Neural cell (in vitro differentiated cells): ENCODE measurements around the gene KCNIP3. TPM values are rescaled to one million over a fixed set of nuclear protein-coding genes. Genes with fewer than 3 reads are reported as not detected.

Source experiments
- H2AFZ ChIP-seq: fragments of 200-600, 300-800 bp; sonication (generic), shearing (Covaris generic); 2 replicates; pipeline ENCODE4 v1.6.0; 2014; ENCODE audit warnings: low read depth, mild to moderate bottlenecking, antibody characterized with exemption, low read length, moderate library complexity
- H3F3A ChIP-seq: fragments of 200-600 bp; shearing (Covaris generic); 2 replicates; pipeline ENCODE4 v1.6.1; 2016; ENCODE audit warnings: mild to moderate bottlenecking, moderate library complexity, mixed read lengths, antibody characterized with exemption, low read length; ENCODE audit not compliant: insufficient read depth, poor library complexity, severe bottlenecking
- H3K27ac ChIP-seq: fragments of 200-600, 300-800 bp; sonication (generic), shearing (Covaris generic); 2 replicates; pipeline ENCODE4 v1.5.1; 2014; ENCODE audit warnings: mild to moderate bottlenecking, low read length, moderate library complexity
- H3K27me3 ChIP-seq: fragments of 300-800, 200-600 bp; sonication (generic), shearing (Covaris generic); 2 replicates; pipeline ENCODE4 v1.6.0; 2014; ENCODE audit warnings: mild to moderate bottlenecking, low read depth, low read length, moderate library complexity; ENCODE audit not compliant: insufficient read depth
- H3K36me3 ChIP-seq: fragments of 300-800, 200-600 bp; sonication (generic), shearing (Covaris generic); 2 replicates; pipeline ENCODE4 v1.5.1; 2014; ENCODE audit warnings: mild to moderate bottlenecking, antibody characterized with exemption, low read length, moderate library complexity; ENCODE audit not compliant: insufficient read depth
- H3K4me2 ChIP-seq: fragments of 300-800, 200-600 bp; sonication (generic), shearing (Covaris generic); 2 replicates; pipeline ENCODE4 v1.6.0; 2014; ENCODE audit warnings: mild to moderate bottlenecking, low read length
- H3K4me3 ChIP-seq: fragments of 300-800, 200-600 bp; sonication (generic), shearing (Covaris generic); 2 replicates; pipeline ENCODE4 v1.5.1; 2014; ENCODE audit warnings: mild to moderate bottlenecking, low read length, moderate library complexity
- H3K79me2 ChIP-seq: fragments of 200-600 bp; shearing (Covaris generic); replicated peaks from 2 replicates; pipeline ENCODE4 v1.6.0; 2014; ENCODE audit warnings: mild to moderate bottlenecking, low read length, moderate library complexity; ENCODE audit not compliant: insufficient read depth
- H3K9ac ChIP-seq: fragments of 300-800, 200-600 bp; sonication (generic), shearing (Covaris generic); 2 replicates; pipeline ENCODE4 v1.6.1; 2016; ENCODE audit warnings: mild to moderate bottlenecking, low read length, mixed read lengths
- H3K9me2 ChIP-seq: fragments of 200-600 bp; shearing (Covaris generic); 2 replicates; pipeline ENCODE4 v1.6.1; 2016; ENCODE audit warnings: mild to moderate bottlenecking, low read length, mixed read lengths; ENCODE audit not compliant: insufficient read depth
- H3K9me3 ChIP-seq: fragments of 200-600, 300-800 bp; sonication (generic), shearing (Covaris generic); 2 replicates; pipeline ENCODE4 v1.6.1; 2016; ENCODE audit warnings: mild to moderate bottlenecking, mixed run types, low read length, moderate library complexity, mixed read lengths
- H4K20me1 ChIP-seq: fragments of 200-600 bp; shearing (Covaris generic); 2 replicates; pipeline ENCODE4 v1.6.1; 2016; ENCODE audit warnings: mild to moderate bottlenecking, mixed run types; ENCODE audit not compliant: insufficient read depth
- EP300 ChIP-seq: fragments of 450-650 bp; conservative IDR thresholded peaks from 2 replicates; pipeline ENCODE4 v1.6.1; 2014; ENCODE audit warnings: antibody characterized with exemption, mild to moderate bottlenecking, moderate library complexity; ENCODE audit not compliant: poor library complexity, severe bottlenecking
- EZH2 ChIP-seq: fragments of 200-600, 300-800 bp; shearing (Covaris generic), sonication (generic); IDR thresholded peaks from 2 replicates; pipeline ENCODE4 v1.6.1; 2014; ENCODE audit warnings: antibody characterized with exemption, low read length, borderline replicate concordance, mild to moderate bottlenecking; ENCODE audit not compliant: insufficient read depth, poor library complexity, severe bottlenecking
- MXI1 ChIP-seq: fragments of 450-650 bp; conservative IDR thresholded peaks from 2 replicates; pipeline ENCODE4 v1.6.1; 2014; ENCODE audit warnings: antibody characterized with exemption, mild to moderate bottlenecking; ENCODE audit not compliant: poor library complexity, severe bottlenecking
- POLR2AphosphoS5 ChIP-seq: IDR thresholded peaks from 2 replicates; pipeline ENCODE4 v1.6.1; 2012
- RAD21 ChIP-seq: fragments of 450-650 bp; conservative IDR thresholded peaks from 2 replicates; pipeline ENCODE4 v1.6.1; 2014; ENCODE audit warnings: antibody characterized with exemption, mild to moderate bottlenecking, moderate library complexity
- REST ChIP-seq: IDR thresholded peaks from 2 replicates; pipeline ENCODE4 v1.6.1; 2012; ENCODE audit warnings: borderline replicate concordance
- TAF1 ChIP-seq: IDR thresholded peaks from 2 replicates; pipeline ENCODE4 v1.6.1; 2012; ENCODE audit warnings: low read depth
- polyA plus RNA-seq: library from polyadenylated mRNA; depleted of rRNA; stranded (reverse); fragments of >200 nt; gene quantifications from 2 replicates; pipeline ENCODE4 v1.2.3, GENCODE V29; 2014
- TF ChIP-seq, protein P1 (sequence below): fragments of 450-650 bp; IDR thresholded peaks from 2 replicates; pipeline ENCODE4 v1.5.1; 2014; ENCODE audit warnings: antibody characterized with exemption, mild to moderate bottlenecking, moderate library complexity; ENCODE audit not compliant: poor library complexity, severe bottlenecking

The KCNIP3 gene
- polyA plus RNA-seq, 1 donor from 2014 or later = not detected

- H3K9me2 ChIP-seq = no peaks in the 10 kb centered on the region
- H3K27ac ChIP-seq = no peak overlapping the region
- no peaks in the 10 kb centered on the region for H3K36me3 ChIP-seq
- no peak overlapping the region for H3K9ac ChIP-seq
- H3K9me3 ChIP-seq = peaks cover 13% of the 10 kb centered on the region
- no peaks in the 10 kb centered on the region for H3K79me2 ChIP-seq
- no peak overlapping the region for H3K4me2 ChIP-seq
- H3K27me3 ChIP-seq = no peaks in the 10 kb centered on the region
- TF ChIP-seq RAD21 = no peak
- TF ChIP-seq TAF1 = no peak
- TF ChIP-seq EZH2 = no peak
- no peak for TF ChIP-seq EP300
- TF ChIP-seq, protein P1, sequence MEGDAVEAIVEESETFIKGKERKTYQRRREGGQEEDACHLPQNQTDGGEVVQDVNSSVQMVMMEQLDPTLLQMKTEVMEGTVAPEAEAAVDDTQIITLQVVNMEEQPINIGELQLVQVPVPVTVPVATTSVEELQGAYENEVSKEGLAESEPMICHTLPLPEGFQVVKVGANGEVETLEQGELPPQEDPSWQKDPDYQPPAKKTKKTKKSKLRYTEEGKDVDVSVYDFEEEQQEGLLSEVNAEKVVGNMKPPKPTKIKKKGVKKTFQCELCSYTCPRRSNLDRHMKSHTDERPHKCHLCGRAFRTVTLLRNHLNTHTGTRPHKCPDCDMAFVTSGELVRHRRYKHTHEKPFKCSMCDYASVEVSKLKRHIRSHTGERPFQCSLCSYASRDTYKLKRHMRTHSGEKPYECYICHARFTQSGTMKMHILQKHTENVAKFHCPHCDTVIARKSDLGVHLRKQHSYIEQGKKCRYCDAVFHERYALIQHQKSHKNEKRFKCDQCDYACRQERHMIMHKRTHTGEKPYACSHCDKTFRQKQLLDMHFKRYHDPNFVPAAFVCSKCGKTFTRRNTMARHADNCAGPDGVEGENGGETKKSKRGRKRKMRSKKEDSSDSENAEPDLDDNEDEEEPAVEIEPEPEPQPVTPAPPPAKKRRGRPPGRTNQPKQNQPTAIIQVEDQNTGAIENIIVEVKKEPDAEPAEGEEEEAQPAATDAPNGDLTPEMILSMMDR = no peak
- TF ChIP-seq REST = no peak
- TF ChIP-seq MXI1 = no peak
- no peak for TF ChIP-seq POLR2AphosphoS5
- no peak overlapping the region for H3K4me3 ChIP-seq
- H2AFZ ChIP-seq = no peak overlapping the region
- H4K20me1 ChIP-seq = no peaks in the 10 kb centered on the region
- no peaks in the 10 kb centered on the region for H3F3A ChIP-seq
Observed at GRCh38 chr2:95333056-95333455, 35.9 kb downstream of the KCNIP3 start.

DNA sequence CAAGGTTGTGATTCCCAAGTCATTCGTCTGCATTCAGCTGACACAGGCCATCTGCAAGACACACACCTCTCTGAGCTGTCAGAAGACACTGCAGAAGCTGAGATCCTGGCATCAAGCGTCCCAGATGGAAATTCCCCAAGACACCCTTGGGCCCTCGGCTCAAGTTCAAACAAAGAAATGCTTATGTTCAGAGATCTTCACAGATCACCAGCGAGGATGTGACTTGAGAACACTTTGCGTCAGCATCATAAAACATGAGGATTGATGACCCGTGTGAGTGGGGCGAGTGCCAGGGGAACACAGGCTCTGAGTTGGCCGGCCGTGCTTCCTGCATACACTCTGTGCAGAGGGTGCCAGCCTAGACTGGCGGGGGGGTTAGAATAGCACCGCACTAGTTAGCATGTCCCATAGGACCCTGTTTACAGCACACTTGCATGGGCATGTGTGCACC is 36.8 kb downstream of the KCNIP3 start:
- Histone ChIP-seq H3K27me3 (no peaks in the 10 kb centered on the region), H2AFZ (no peak overlapping the region), H3K4me2 (no peak overlapping the region), H3K9ac (no peak overlapping the region), H3F3A (no peaks in the 10 kb centered on the region), H3K9me3 (peaks cover 13% of the 10 kb centered on the region), H3K79me2 (no peaks in the 10 kb centered on the region), H3K36me3 (no peaks in the 10 kb centered on the region), H3K4me3 (no peak overlapping the region), H4K20me1 (no peaks in the 10 kb centered on the region), H3K9me2 (no peaks in the 10 kb centered on the region), H3K27ac (no peak overlapping the region)
- TF ChIP-seq POLR2AphosphoS5 (no peak), EZH2 (no peak), EP300 (no peak), MXI1 (no peak)
- TF ChIP-seq, protein P1 = no peak
